RWPE1 (cell line): ENCODE results near the gene PTPRN2.
"Not testable (repeated sequence)": the region's sequence is repeated elsewhere in the genome, so short reads cannot be mapped to it uniquely, and the experiment has no call there.

ENCODE experiments used
- CTCF ChIA-PET: fragments of 350-600 bp; sonication (Branson Sonifier 250); formaldehyde crosslinking; extraction: SDS; loops from one replicate; lab custom pipeline; 2021; lab: Yijun Ruan, JAX
- POLR2A ChIA-PET: fragments of 400-600 bp; formaldehyde crosslinking; extraction: SDS; loops from one replicate; lab custom pipeline; 2020; ENCODE audit warnings: antibody characterized with exemption; ENCODE audit not compliant: low non-redundant PET; lab: Yijun Ruan, JAX
- DNase-seq: peaks from one replicate; pipeline ENCODE4 v3.0.0; 2012; ENCODE audit warnings: low spot score
- H3K27ac ChIP-seq: fragments of 450-650 bp; 2 replicates; pipeline ENCODE4 v1.5.1; 2017
- CTCF ChIP-seq: fragments of 450-650 bp; conservative IDR thresholded peaks from 2 replicates; pipeline ENCODE4 v1.5.1; 2017; ENCODE audit warnings: low read depth, mild to moderate bottlenecking

The PTPRN2 gene

GRCh38 chr7:157669768-157670351, 917.8 kb downstream of the PTPRN2 start:
- no peak for TF ChIP-seq CTCF
- no peak overlapping the region for H3K27ac ChIP-seq
- ChIA-PET CTCF (no interaction called here), POLR2A (no interaction called here)
- DNase-seq: no peak

- DNase-seq: no peak
- ChIA-PET CTCF (no interaction called here), POLR2A (no interaction called here)
- no peak overlapping the region for H3K27ac ChIP-seq
- TF ChIP-seq CTCF: no peak
Measured at GRCh38 chr7:157668884-157669767, 918.5 kb downstream of the PTPRN2 start.

GRCh38 chr7:157668221-157668883, 919.3 kb downstream of the PTPRN2 start:
- TF ChIP-seq CTCF: no peak
- no peak overlapping the region for H3K27ac ChIP-seq
- ChIA-PET CTCF (no interaction called here), POLR2A (no interaction called here)
- DNase-seq: no peak

GRCh38 chr7:157667731-157668130, 919.9 kb downstream of the PTPRN2 start:
- no peak for DNase-seq
- ChIA-PET POLR2A (no interaction called here), CTCF (no interaction called here)
- no peak overlapping the region for H3K27ac ChIP-seq
- no peak for TF ChIP-seq CTCF

GRCh38 chr7:157667261-157667660, 920.4 kb downstream of the PTPRN2 start:
- H3K27ac ChIP-seq: no peak overlapping the region
- DNase-seq: no peak
- ChIA-PET POLR2A (no interaction called here), CTCF (no interaction called here)
- no peak for TF ChIP-seq CTCF

- no peak overlapping the region for H3K27ac ChIP-seq
- ChIA-PET CTCF (no interaction called here), POLR2A (no interaction called here)
- TF ChIP-seq CTCF: no peak
- no peak for DNase-seq
Measured at GRCh38 chr7:157666530-157667040, 921.0 kb downstream of the PTPRN2 start.

- H3K27ac ChIP-seq, DNase-seq, CTCF ChIA-PET, POLR2A ChIA-PET: not testable (repeated sequence)
Measured at GRCh38 chr7:157665634-157665988, 922.0 kb downstream of the PTPRN2 start.
